ENCODE data around the gene PLCL2.
"Not testable (repeated sequence)": the region's sequence is repeated elsewhere in the genome, so short reads cannot be mapped to it uniquely, and the experiment has no call there.

Gene PLCL2

GRCh38 chr3:16978234-16978920, 93.6 kb downstream of the PLCL2 start:
- no peak overlapping the region for H3K4me3 ChIP-seq (replicated peaks; ENCODE audit: low read depth, low read length)
- TF ChIP-seq CTCF (IDR thresholded peaks at IDR 0.05; ENCODE audit: low read depth, low read length, missing control alignments): no peak
- no peak for DNase-seq (ENCODE audit: extremely low read depth, low read depth)

GRCh38 chr3:16978921-16979271, 94.1 kb downstream of the PLCL2 start:
- no peak for TF ChIP-seq CTCF (IDR thresholded peaks at IDR 0.05; ENCODE audit: low read depth, low read length, missing control alignments)
- DNase-seq (ENCODE audit: extremely low read depth, low read depth): no peak
- no peak overlapping the region for H3K4me3 ChIP-seq (replicated peaks; ENCODE audit: low read depth, low read length)

- not testable (repeated sequence) for H3K4me3 ChIP-seq (replicated peaks; ENCODE audit: low read depth, low read length); DNase-seq (ENCODE audit: extremely low read depth, low read depth)
Observed at GRCh38 chr3:16979769-16980515, 95.2 kb downstream of the PLCL2 start.

GRCh38 chr3:16980526-16980925, 95.8 kb downstream of the PLCL2 start:
- not testable (repeated sequence) for H3K4me3 ChIP-seq (replicated peaks; ENCODE audit: low read depth, low read length); DNase-seq (ENCODE audit: extremely low read depth, low read depth)

GRCh38 chr3:16982460-16982859, 97.7 kb downstream of the PLCL2 start:
- no peak overlapping the region for H3K4me3 ChIP-seq (replicated peaks; ENCODE audit: low read depth, low read length)
- no peak for DNase-seq (ENCODE audit: extremely low read depth, low read depth)
- no peak for TF ChIP-seq CTCF (IDR thresholded peaks at IDR 0.05; ENCODE audit: low read depth, low read length, missing control alignments)

- DNase-seq (ENCODE audit: extremely low read depth, low read depth): no peak
- H3K4me3 ChIP-seq (replicated peaks; ENCODE audit: low read depth, low read length): no peak overlapping the region
- no peak for TF ChIP-seq CTCF (IDR thresholded peaks at IDR 0.05; ENCODE audit: low read depth, low read length, missing control alignments)
Observed at GRCh38 chr3:16985608-16986007, 100.9 kb downstream of the PLCL2 start.

GRCh38 chr3:16987141-16987540, 102.4 kb downstream of the PLCL2 start:
- no peak overlapping the region for H3K4me3 ChIP-seq (replicated peaks; ENCODE audit: low read depth, low read length)
- no peak for DNase-seq (ENCODE audit: extremely low read depth, low read depth)
- no peak for TF ChIP-seq CTCF (IDR thresholded peaks at IDR 0.05; ENCODE audit: low read depth, low read length, missing control alignments)

- no peak for TF ChIP-seq CTCF (IDR thresholded peaks at IDR 0.05; ENCODE audit: low read depth, low read length, missing control alignments)
- DNase-seq (ENCODE audit: extremely low read depth, low read depth): no peak
- H3K4me3 ChIP-seq (replicated peaks; ENCODE audit: low read depth, low read length): no peak overlapping the region
Observed at GRCh38 chr3:16990163-16990562, 105.4 kb downstream of the PLCL2 start.

Measured in HFF-Myc (cell line).